Measurements from ENCODE around the gene ABTB1.

Gene ABTB1

GRCh38 chr3:127678315-127678599 lies 5.5 kb downstream of the ABTB1 start:
- TF ChIP-seq NFIC (IDR thresholded peaks at IDR 0.05), result no peak
- TF ChIP-seq CEBPB (IDR thresholded peaks at IDR 0.05), result no peak
- TF ChIP-seq RAD21 (IDR thresholded peaks at IDR 0.05; ENCODE audit: low read depth), result no peak
- TF ChIP-seq FOXM1 (IDR thresholded peaks at IDR 0.05; ENCODE audit: borderline replicate concordance, low read depth), result no peak

- TF ChIP-seq EGR1 (IDR thresholded peaks at IDR 0.05) (no peak), ZBTB7A (IDR thresholded peaks at IDR 0.05; ENCODE audit: low read depth) (no peak), NFIC (IDR thresholded peaks at IDR 0.05) (no peak), MAX (IDR thresholded peaks at IDR 0.05) (no peak), EP300 (IDR thresholded peaks at IDR 0.05; ENCODE audit: borderline replicate concordance) (no peak), CREB1 (IDR thresholded peaks at IDR 0.05; ENCODE audit: low read depth) (no peak), TAF1 (IDR thresholded peaks at IDR 0.05; ENCODE audit: low read depth) (no peak)
These were observed 6.1 kb downstream of the ABTB1 start for GRCh38 chr3:127678611-127679533.

DNA sequence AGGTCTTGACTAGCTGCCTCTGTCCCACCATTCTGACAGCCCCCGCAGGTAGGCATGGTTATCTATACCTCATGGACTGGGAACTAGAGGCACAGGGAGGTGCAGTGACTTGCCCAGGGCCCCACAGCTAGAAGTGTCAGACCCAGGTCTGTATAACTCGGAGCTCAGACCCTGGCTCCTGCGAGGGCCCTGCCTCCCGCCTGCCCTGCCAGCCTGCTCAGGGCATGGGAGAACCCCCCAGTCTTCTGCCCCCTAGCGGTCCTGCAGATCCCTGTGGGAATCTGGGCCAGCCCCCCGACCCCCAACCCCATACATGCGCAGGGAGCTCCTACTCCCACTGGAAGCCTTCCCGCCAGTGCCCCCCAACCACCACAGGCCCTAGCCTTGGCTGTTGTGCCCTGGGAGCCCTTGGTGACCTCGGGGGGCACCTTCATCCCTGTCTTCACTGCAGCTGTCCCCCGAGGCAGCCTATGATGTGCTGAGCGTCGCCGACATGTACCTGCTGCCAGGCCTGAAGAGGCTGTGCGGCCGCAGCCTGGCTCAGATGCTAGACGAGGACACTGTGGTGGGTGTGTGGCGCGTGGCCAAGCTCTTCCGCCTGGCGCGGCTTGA lies 6.9 kb downstream of the ABTB1 start:
- no peak for TF ChIP-seq CREB1 (IDR thresholded peaks at IDR 0.05; ENCODE audit: low read depth)
- no peak for TF ChIP-seq MAX (IDR thresholded peaks at IDR 0.05)
- no peak for TF ChIP-seq YY1 (IDR thresholded peaks at IDR 0.05; ENCODE audit: low read depth)
- TF ChIP-seq ZBTB7A (IDR thresholded peaks at IDR 0.05; ENCODE audit: low read depth), result no peak
- no peak for TF ChIP-seq RAD21 (IDR thresholded peaks at IDR 0.05; ENCODE audit: low read depth)

GRCh38 chr3:127680146-127680661 lies 7.5 kb downstream of the ABTB1 start:
- no peak for TF ChIP-seq TEAD4 (IDR thresholded peaks at IDR 0.05)
- TF ChIP-seq CEBPB (IDR thresholded peaks at IDR 0.05), result no peak

GRCh38 chr3:127680798-127681221 lies 8.1 kb downstream of the ABTB1 start:
- TF ChIP-seq EGR1 (IDR thresholded peaks at IDR 0.05) (no peak), YY1 (IDR thresholded peaks at IDR 0.05; ENCODE audit: low read depth) (no peak), TEAD4 (IDR thresholded peaks at IDR 0.05) (no peak), FOXM1 (IDR thresholded peaks at IDR 0.05; ENCODE audit: borderline replicate concordance, low read depth) (no peak), RAD21 (IDR thresholded peaks at IDR 0.05; ENCODE audit: low read depth) (no peak), CREB1 (IDR thresholded peaks at IDR 0.05; ENCODE audit: low read depth) (no peak), TAF1 (IDR thresholded peaks at IDR 0.05; ENCODE audit: low read depth) (no peak), REST (IDR thresholded peaks at IDR 0.05; ENCODE audit: low read depth) (no peak), NFIC (IDR thresholded peaks at IDR 0.05) (no peak), EP300 (IDR thresholded peaks at IDR 0.05; ENCODE audit: borderline replicate concordance) (no peak), ZBTB7A (IDR thresholded peaks at IDR 0.05; ENCODE audit: low read depth) (no peak)
- TF ChIP-seq, protein P1, sequence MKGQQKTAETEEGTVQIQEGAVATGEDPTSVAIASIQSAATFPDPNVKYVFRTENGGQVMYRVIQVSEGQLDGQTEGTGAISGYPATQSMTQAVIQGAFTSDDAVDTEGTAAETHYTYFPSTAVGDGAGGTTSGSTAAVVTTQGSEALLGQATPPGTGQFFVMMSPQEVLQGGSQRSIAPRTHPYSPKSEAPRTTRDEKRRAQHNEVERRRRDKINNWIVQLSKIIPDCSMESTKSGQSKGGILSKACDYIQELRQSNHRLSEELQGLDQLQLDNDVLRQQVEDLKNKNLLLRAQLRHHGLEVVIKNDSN (IDR thresholded peaks at IDR 0.05), result no peak

- TF ChIP-seq CREB1 (IDR thresholded peaks at IDR 0.05; ENCODE audit: low read depth) (no peak), REST (IDR thresholded peaks at IDR 0.05; ENCODE audit: low read depth) (no peak), NFIC (IDR thresholded peaks at IDR 0.05) (no peak), CEBPB (IDR thresholded peaks at IDR 0.05) (no peak), RAD21 (IDR thresholded peaks at IDR 0.05; ENCODE audit: low read depth) (no peak), TCF12 (IDR thresholded peaks at IDR 0.05; ENCODE audit: low read depth) (no peak), FOXM1 (IDR thresholded peaks at IDR 0.05; ENCODE audit: borderline replicate concordance, low read depth) (no peak), ZBTB7A (IDR thresholded peaks at IDR 0.05; ENCODE audit: low read depth) (no peak), YY1 (IDR thresholded peaks at IDR 0.05; ENCODE audit: low read depth) (no peak), EGR1 (IDR thresholded peaks at IDR 0.05) (no peak)
- TF ChIP-seq, protein P1 (IDR thresholded peaks at IDR 0.05), result no peak
These were observed 9.8 kb downstream of the ABTB1 start for GRCh38 chr3:127682561-127682960.
